OCI-LY1 (cell line): Measurements from ENCODE around the gene RPL35.

Experiments
- CTCF ChIP-seq: fragments of 200-600 bp; sonication (generic), shearing (Covaris generic); IDR thresholded peaks from 2 replicates; pipeline ENCODE4 v1.5.1; 2017; ENCODE audit warnings: mild to moderate bottlenecking, antibody characterized with exemption, low read length, moderate library complexity, mixed read lengths
- EZH2 ChIP-seq: fragments of 200-600 bp; sonication (generic), shearing (Covaris generic); IDR thresholded peaks from 2 replicates; pipeline ENCODE4 v1.8.0; 2017; ENCODE audit warnings: borderline replicate concordance, mixed run types, mild to moderate bottlenecking, antibody characterized with exemption, low read length, moderate library complexity, mixed read lengths

- TF ChIP-seq CTCF (no peak), EZH2 (no peak)
Observed at GRCh38 chr9:124882231-124882630, 20.5 kb upstream of the RPL35 start.
